HG03457 (cell line): ENCODE results near the gene SLC13A3.

Experiments used
- ATAC-seq: cut with Tn5 transposase; IDR thresholded peaks from one replicate; pipeline ENCODE4 v1.9.1; 2021; ENCODE audit warnings: moderate number of reproducible peaks; ENCODE audit not compliant: unreplicated experiment

The SLC13A3 gene

DNA sequence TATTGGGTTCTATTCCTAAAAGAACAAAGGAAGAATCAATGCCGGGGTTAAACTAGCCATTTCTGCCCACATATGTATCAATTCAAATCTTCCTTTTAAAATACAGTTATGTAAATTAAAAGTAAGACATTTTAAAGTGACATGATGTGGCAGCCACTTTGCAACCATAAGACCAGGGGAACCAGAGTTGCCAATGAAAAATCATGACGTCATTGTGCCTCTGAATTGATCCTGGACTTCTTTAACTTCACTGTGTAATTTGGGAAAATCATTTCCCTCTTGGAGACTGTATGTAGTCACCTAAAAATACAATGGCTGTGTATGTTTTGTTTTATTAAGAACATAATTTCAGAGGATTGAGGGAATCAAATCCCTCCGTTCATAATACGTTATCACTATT is 42.2 kb downstream of the SLC13A3 start:
- ATAC-seq, result no peak

DNA sequence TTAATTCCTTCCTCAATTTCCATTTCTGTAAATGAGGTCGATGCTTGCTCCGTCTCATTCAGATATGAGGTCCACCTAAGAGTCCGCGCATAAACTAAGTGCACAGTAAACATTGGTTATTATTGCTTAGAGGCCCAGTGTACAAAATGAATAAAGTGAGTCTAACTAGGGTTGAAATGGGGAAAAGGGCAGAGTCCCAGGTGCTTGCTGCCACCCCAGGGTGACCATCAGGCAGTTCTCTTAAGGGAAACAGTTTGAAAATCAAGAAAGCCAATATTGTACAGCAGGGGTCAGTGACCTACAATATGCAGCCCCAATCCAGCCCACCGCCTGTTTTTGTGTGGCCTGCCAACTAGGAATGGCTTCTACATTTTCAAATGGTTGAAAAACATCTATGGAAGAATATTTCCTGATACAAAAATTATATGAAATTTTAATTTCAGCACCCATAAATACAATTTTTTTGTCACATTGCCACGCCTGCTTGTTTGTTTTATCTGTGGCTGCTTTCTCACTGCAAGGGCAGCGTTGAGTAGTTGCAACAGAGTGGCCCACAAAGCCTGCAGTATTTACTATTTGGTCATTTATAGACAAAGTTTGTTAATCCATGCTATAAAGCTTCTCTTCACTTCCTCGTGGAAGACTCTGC is 43.3 kb downstream of the SLC13A3 start:
- no peak for ATAC-seq

DNA sequence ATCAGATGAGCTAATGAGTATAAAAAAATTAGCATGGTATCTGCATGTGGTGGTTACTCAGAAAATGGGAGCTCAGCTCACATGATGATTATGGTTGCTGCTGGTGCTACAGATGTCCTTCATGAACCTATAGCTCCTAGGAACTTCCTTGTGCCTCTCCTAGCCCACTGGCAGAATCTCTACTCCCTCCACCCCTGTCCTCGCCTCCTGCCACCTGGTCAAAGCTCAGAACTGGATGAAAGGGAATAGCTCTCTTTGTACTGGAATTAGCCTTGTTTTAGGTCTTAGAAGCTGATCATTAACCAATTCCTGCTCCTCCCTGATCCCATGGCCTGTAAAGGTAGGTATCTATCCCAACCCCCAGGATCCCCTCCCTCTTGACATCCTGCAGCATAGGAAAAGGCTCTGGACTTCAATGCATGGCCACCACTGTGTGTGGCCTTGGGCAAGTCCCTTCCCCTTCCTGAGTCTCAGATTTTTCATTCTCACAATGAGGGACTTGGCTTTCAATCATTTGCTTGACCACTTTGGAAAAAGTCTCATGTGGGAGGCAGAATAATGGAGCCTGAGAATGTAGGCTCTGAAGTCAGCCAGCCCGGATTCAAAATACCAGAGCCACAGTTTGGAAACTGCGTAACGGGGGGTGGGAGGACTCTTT is 43.9 kb downstream of the SLC13A3 start:
- no peak for ATAC-seq

DNA sequence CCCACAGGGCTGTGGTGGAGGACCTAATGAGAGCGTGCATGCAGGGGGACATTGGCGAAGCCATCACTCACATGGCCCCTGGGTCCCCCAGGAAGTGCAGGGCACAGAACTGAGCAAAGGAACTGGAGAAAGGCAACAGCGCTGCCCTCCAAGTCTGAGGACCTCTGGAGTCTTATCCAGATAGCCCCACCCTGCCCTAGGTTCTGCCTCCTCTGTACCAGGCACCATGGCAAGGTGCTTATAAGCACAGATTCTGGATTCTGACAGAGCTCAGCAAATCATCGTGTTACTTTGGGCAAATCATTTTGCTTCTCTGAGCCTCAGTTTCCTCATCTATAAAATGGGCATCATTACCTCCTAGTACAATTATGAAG is 44.5 kb downstream of the SLC13A3 start:
- ATAC-seq, result no peak

DNA sequence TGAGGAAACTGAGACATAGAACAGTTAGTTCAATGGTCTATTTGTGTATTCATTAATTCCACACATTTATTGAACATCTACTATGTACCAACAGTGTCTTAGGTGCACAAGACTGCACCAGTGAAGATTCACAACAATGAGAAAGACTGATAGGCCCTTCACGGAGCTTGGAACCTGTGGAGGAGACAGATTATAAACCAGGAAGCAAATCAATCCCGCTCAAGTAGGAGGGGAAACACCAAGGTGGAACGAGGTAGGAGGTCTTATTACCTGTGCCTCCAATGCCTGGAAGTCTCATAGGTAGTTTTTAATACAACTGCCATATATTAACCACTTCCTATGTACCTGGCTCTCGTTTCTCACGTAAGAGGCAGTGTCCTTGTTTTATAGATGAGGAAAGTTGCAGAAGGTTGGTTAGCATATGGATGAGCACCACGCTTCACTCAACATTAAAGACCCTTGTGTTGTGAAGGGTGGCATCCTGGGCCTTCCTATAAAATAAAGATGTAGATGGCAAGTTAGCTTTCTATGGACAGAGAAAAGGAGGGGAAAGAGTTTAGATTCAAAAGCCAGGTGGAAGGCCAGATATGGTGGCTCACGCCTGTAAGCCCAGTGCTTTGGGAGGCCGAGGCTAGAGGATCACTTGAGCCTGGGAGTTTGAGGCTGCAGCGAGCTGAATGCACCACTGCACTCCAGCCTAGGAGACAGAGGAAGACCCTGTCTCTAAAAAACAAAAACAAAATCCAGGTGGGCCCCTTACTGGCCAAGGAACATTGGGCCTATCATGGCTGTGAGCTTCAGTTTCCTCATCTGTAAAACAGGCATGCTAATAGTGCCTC is 45.1 kb downstream of the SLC13A3 start:
- no peak for ATAC-seq

DNA sequence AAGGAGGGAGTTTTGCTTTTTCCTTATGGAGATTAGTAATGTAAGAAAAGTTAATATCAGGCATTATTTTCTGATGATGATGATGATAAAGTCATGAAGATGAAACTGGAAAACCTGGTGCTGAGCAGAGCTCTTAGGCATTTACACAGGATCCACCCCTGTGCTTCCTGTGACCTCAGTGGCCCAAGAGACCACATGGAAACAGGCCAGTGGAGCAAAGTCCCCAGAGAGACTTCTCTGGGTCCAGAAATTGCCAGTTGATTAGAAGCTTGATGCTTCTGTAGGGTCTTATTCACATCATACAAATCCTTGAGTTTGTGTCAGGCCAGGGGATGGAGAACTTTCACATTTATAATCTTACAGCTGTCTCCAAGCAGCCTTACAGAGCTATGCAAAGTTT is 46.1 kb downstream of the SLC13A3 start:
- no peak for ATAC-seq

DNA sequence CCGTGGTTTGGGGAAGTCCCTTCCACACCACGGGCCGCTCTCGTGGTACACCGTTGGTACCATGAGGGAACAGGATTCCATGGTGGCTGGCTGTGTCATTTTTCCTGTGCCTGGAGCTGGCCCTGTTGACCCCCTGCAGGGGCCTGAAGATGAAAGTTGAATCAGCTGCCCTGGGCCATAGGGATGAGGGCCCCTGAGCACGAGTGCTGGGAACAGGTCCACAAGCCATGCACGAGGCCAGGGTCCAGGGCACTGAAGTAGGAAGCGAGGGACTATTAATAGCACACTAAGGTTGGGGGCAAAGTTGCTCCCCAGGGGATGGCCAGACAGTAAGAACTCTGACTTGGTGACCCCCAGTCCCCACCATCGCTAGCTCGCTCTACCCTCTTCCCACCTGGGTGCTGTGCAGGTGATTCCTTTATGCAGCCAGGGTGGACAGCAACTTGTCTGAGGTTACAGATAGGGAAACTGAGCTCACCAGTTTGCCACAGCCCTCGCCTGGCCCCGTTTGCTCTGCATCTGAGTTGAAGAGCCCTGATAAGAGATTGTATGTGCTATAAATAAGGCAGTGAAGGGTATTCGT is 46.6 kb downstream of the SLC13A3 start:
- no peak for ATAC-seq

DNA sequence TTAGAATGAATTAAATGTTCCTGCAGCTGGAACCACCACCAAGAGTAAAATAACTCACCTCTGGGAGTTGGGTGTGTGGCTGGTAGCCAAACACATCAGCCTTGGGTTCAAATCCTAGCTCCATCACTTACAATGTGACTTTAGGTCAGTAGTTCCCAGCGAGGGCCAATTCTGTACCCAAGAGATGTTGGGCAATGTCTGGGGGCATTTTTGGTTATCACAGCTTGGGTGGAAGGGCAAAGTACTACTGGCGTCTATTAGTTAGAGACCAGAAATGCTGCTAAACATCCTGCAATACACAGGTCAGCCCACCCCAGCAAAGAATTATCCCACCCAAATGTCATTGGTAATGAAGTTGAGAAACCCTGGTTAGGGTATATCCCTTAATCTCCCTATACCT is 48.8 kb downstream of the SLC13A3 start:
- no peak for ATAC-seq

DNA sequence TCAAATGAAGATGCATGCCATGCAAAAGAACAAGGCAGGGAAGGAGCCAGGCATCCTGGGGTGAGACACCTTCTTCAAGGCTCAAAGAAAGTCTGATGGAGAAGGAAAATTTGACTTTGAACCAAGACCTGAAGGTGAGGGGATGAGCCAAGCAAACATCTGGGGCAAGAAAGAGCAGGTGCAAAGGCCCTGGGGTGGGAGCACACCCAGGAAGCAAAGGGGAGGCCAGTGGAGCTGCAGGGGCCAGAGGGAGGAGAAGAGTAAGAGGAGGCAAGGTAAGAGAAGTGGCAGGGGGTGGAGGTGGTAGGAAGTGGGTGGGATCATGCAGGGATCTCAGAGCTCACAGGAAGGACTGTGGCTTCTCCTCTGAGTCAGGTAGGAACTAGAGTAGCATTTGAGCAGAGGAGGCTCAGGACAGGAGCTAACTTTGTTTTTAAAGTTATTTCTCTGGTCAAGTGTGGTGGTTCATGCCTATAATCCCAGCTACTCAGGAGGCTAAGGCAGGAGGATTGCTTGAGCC is 49.6 kb downstream of the SLC13A3 start:
- no peak for ATAC-seq

DNA sequence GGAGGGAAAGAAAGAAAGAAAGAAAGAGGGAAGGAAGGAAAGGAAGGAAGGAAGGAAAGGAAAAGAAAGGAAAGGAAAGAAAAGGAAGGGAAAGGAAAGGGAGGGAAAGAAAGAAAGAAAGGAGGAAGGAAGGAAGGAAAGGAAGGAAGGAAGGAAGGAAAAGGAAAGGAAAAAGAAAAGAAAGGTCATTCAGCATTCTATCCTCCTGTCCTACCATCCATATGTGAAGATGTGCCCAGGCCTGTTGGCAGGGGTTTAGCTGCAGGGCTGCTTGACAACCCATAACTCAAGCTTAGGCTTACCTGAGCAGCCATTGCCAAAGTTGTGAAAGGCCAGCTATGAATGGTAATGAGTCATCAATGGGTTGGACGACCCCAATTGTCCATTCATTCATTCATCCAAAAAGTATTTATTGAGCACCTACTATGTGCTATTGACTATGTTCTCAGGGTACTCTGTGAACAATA is 50.9 kb downstream of the SLC13A3 start:
- ATAC-seq, result no peak

DNA sequence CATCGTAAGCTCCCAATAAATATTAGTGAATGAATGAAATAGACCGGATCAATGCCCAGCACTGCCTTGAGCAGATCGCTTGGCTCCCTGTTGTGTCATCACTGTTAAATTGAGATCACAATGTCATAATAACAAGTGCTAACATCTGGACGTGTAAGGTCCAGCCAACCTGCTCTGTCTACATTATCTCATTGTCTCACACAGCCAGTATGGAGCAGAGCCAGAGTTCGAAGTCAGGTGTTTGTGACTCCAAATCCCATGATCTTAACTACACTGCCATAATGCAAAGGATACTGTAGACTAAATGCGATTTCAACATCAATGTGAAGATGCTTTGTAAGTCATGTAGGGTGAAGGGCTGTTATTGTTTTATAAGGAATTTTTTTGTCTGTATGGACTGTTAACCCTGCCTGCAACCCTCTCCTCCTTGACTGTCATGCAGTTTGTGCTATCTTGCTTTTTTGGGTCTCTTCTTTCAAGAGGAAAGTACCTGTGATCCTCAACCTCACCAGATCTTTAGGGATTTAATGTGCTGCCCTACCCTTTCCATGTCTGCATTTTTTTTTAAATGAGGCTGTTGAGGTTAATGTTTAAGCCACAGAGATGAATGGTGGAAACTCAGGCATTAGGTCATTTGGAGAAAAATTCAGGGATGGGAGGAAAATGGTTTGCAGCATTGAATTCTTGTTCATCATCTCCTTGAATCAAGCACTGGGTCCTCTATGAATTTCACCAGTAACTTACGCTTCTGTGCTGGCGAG is 51.9 kb downstream of the SLC13A3 start:
- no peak for ATAC-seq

DNA sequence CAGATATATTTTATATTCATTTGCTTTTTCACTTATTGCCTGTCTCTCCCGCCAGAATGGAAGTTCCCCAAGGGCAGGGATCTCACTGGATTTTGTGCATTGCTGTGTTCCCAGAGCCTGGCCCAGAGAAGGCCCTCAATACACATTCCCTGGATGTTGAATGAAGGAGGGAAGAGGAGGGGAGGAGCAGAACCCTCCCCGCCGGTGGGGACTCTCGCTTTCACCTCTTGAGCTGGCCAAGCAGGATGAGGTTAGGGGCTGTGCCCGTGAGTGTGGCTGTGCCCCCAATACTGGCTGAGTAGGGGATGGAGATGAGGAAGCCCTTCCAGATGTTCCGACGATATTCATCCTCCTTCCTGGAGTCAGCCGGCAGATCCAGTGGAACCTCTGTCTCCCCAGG is 55.3 kb downstream of the SLC13A3 start:
- ATAC-seq, result no peak

DNA sequence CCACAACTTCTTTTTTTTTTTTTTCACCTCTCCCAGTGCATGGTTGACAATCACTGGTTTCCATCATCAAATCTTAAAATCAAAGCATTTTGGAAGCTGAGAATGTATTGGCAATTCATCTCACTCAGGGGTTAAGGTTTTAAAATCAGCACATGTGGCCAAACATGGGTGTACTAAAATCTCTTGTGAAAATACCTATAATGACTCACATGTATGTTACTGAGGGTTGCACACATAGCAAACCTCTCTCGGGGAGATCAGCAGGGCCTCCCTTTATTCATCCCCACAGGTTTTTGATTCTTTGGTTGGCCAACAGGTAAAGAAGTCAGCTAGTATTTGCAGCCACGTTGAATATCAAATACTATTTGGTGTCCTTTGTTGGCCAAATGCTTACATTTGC is 56.5 kb downstream of the SLC13A3 start:
- ATAC-seq, result no peak

DNA sequence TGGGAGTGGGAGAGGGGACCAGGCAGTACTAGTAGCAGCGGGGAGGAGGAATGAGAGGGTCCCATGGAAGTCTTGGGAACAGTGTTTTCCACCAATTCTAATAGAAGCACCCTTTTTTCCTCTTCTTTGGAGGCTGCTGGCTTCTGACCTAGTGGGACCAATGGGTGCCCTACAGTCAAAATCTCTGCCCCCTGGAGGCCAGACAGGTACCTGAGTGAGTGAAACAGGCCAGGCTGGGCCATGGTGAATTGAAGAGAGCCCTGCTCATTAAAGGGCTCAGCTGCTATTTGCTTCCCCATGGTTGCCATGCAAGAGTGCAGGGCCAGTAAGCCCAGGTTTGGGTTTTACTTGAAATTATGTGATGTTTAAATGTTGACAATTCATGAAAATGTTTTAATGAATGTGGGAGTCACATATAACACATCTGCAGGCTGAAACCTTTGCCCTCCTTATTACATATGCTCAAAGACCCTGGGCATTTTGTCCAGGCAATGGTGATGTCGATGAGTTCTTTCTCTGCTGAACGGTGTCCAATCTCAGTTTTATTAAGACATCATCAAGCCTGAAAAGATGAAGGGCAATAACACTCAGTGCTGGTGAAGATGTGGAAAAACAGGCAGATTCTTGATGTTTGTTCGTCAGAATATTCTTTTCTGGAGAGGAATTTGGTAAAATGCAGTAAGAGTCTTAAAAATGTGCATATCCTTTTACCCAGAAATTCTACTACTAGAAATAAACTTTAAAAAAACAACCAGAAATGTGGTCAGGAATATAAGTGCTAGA is 58.5 kb downstream of the SLC13A3 start:
- no peak for ATAC-seq

DNA sequence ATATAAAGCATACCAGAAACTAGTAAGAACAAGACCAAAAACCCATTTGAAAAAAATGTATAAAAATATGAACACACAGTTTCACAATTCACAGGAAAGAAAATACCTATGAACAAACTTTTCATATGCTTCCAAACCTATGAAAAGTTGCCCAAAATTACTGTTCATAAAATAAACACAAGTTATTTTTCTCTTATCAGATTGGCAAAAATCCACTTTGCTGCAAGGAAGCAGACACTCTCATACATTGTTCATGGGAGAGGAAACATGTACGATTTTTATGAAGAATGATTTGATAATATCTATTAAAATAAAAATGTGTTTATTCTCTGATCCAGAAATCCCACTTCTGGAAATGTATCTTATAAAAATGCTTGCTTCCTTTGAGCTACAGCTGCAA is 60.8 kb downstream of the SLC13A3 start:
- no peak for ATAC-seq

DNA sequence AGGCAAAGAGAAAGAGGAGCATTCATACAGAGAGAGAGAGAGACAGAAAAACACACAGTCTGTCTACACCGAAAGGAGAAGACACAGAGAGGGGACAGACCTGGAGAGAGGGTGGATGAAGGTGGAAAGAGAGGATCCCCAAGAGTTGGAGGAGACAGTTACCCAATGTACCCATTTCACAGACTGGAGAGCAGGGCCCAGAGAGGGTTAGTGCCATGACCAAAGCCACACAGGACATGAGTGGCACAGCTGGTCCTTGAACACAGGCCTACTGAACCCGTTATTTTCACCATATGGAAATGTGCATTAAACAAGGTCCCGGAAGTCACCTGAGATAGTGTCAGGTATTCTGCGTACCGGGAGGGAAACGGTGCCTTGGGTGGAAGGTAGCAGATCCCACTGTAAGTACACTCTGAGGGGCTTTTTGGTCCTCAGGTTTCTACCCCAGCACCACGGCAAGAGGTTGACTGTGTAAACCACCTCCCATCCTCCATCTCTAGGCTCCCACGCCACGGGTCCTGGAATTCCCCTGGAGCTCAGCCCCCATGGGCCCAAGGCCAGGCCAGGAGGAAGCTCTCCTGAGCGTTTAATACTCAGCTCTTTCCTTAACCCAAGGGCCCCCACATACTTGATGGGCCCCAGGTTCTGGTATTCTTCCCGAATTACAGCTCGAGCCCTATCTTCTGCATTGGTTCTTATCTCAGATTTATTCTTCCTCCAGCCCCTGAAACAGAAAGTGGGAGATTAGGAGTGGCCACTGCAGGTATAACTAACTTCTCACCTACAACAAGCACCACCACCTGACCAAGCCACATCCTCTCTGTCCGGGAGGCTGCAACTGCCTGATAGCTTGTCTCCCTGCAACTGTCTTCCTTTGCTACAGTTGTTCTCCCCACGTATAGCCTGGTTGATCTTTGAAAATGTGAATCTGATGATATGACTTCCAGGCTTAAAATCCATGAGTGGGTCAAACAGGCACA is 62.4 kb downstream of the SLC13A3 start:
- ATAC-seq, result no peak

DNA sequence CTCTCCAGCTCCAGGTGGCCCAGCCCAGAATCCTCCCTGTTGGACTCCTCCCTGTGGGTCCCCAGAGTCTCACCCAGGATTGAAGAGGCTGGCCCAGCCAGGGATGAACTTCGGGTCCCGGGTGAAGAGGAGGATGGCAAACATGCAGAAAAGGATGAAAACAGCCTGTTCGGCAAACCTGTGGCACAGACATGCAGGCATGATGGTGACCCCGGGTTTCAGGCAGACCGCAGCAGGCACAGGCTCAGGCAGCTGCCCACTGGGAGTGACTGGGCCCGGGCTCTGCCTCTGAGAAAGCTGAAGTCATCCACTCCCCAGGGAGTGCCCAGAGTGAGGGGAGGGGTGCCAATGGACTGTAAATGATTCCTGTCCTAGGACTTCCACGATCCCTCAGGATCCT is 63.3 kb downstream of the SLC13A3 start:
- ATAC-seq, result no peak

DNA sequence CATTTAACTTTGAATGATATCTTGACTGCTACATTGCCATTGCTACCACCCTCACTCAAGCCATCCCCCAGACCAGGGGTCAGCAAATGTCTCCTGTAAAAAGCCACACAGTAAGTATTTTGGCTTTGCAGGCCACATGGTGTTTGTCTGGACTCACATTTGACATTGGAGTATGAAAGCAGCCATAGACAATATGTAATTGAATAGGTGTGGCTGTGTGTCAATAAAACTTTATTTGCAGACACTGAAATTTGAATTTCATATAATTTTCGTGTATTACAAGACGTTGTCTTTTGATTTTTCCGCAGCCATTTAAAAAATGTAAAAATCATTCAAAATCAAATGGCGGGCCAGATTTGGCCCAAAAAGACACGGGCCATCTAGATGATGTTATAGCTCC is 64.5 kb downstream of the SLC13A3 start:
- ATAC-seq, result no peak

DNA sequence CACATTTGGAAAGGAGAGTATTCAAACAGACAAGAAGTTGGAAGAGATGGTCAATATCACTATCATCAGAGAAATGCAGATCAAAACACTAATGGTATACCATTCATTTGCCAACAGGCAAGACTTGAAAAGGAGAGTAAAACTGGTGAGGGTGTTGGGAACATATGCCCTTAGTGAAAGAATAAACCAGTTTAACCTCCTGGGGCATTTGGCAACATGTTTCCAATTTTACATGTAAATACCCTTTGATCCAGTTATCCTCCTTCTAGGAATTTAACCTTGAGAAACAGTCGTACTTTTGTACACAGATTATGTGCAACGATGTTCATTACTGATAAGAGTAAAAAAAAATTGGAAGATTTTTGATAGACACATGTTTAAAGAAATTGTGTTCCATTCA is 66.8 kb downstream of the SLC13A3 start:
- no peak for ATAC-seq
